GM13976 (cell line): ENCODE measurements around the gene HSPA1L.
"Not testable (repeated sequence)": the region's sequence is repeated elsewhere in the genome, so short reads cannot be mapped to it uniquely, and the experiment has no call there.

ENCODE experiments used
- DNase-seq: peaks from one replicate; pipeline ENCODE4 v3.0.0; 2012; ENCODE audit warnings: low spot score
- CTCF ChIP-seq: IDR thresholded peaks from 2 replicates; pipeline ENCODE4 v1.5.1; 2012; ENCODE audit warnings: borderline replicate concordance, mild to moderate bottlenecking; ENCODE audit not compliant: insufficient read depth; ENCODE audit errors: extremely low read depth, missing control alignments, control extremely low read depth
- in situ Hi-C: fragments of 300-500 bp; cut with MboI; formaldehyde crosslinking; loops from one replicate; pipeline ENCODE4 v1.12.0; 2022; ENCODE audit warnings: low sequenced_read_pairs, mixed read lengths, inconsistent platforms; ENCODE audit not compliant: unreplicated experiment

Gene HSPA1L

GRCh38 chr6:31821301-31822035, 6.4 kb upstream of the HSPA1L start:
- in situ Hi-C loops = no loop called here
- peak; percentile 76 for DNase-seq
- TF ChIP-seq CTCF = no peak

GRCh38 chr6:31820399-31820798, 5.3 kb upstream of the HSPA1L start:
- in situ Hi-C loops, DNase-seq: not testable (repeated sequence)

GRCh38 chr6:31819871-31820299, 4.8 kb upstream of the HSPA1L start:
- in situ Hi-C loops = no loop called here
- TF ChIP-seq CTCF = no peak
- DNase-seq = no peak

- DNase-seq, in situ Hi-C loops: not testable (repeated sequence)
Measured at GRCh38 chr6:31817929-31818511, 2.9 kb upstream of the HSPA1L start.

- DNase-seq, in situ Hi-C loops: not testable (repeated sequence)
Measured at GRCh38 chr6:31817133-31817928, 2.2 kb upstream of the HSPA1L start.

GRCh38 chr6:31814677-31815024, 432 bp downstream of the HSPA1L start:
- DNase-seq = peak; percentile 82
- no peak for TF ChIP-seq CTCF
- in situ Hi-C loops = no loop called here

- in situ Hi-C loops = no loop called here
- no peak for TF ChIP-seq CTCF
- DNase-seq = no peak
Measured at GRCh38 chr6:31813465-31813849, 1.6 kb downstream of the HSPA1L start.

- DNase-seq = no peak
- in situ Hi-C loops = no loop called here
- TF ChIP-seq CTCF = no peak
Measured at GRCh38 chr6:31811645-31812044, 3.4 kb downstream of the HSPA1L start.

GRCh38 chr6:31808599-31808998, 6.5 kb downstream of the HSPA1L start:
- in situ Hi-C loops, DNase-seq: not testable (repeated sequence)
